ENCODE results near the gene TEX54. TPM values are rescaled to one million over a fixed set of nuclear protein-coding genes. Genes with fewer than 3 reads are reported as not detected.

Gene TEX54
- total and polyA plus RNA-seq, 2 of the 13 experiments (the other 11 are each of a cell fraction or from before 2014, with no cell fraction given), result not detected

DNA sequence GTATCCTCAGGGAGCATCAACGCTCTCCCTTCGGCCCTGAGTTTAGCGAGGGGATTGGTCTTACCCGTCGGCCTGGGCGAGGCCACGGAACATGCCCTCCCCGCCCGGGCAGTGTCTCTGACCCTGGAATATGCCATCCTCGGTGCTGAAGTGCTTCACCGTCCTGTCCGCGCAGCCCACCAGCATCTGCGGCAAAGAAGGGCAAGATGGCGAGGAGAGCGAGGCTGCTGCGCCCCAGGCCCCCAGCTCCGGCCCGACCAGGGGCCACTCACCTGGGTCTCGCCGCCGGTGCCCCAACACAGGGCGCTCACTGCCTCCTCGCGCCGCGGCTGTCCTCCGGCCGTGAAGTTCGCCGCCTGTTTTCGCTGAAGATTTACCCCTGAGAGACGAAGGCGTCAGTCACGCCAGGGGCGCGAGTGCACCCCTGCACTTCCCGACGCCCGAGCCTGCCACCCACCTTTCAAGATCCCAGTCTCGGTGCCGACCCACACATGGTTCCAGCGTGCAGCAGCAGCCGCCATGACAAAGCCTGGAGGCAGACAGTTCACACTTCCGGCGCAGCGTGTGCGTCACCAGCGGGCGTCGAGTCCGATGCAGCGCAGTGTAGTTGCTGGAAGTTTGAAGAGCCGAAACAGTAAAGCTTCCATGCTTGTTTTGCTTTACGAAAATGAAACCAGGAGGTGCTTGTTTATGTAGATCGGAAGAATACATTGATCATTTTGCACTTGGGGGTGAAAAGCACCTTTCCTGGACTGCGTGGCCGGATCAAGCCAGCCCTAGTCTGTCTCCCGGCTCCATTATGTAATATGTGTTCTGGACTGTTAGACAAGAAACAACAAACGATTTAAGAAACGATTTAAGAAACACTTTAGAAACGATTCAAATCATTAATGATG is 6.7 kb upstream of the TEX54 start, which contains the start of gene WDR74 (continued):
- TF ChIP-seq, protein P1, sequence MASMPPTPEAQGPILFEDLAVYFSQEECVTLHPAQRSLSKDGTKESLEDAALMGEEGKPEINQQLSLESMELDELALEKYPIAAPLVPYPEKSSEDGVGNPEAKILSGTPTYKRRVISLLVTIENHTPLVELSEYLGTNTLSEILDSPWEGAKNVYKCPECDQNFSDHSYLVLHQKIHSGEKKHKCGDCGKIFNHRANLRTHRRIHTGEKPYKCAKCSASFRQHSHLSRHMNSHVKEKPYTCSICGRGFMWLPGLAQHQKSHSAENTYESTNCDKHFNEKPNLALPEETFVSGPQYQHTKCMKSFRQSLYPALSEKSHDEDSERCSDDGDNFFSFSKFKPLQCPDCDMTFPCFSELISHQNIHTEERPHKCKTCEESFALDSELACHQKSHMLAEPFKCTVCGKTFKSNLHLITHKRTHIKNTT (CRISPR knock-in tag; IDR thresholded peaks at IDR 0.05), result no peak
- TF ChIP-seq NFIC (IDR thresholded peaks at IDR 0.05; ENCODE audit: low read length) (peak; percentile 32; the same call in 1 of the 2 replicates), RFXANK (CRISPR knock-in tag; IDR thresholded peaks at IDR 0.05) (no peak; the same call in 1 of the 2 replicates), SRSF1 (optimal IDR thresholded peaks at IDR 0.05; ENCODE audit: low read depth, low read length) (no peak), IRX3 (CRISPR knock-in tag; IDR thresholded peaks at IDR 0.05; ENCODE audit: borderline replicate concordance, low read depth) (no peak), ZNF317 (CRISPR knock-in tag; IDR thresholded peaks at IDR 0.05) (peak; percentile 59; the same call in 1 of the 2 replicates), CC2D1A (CRISPR knock-in tag; IDR thresholded peaks at IDR 0.05) (no peak), GABPA (IDR thresholded peaks at IDR 0.05; ENCODE audit: low read depth, low read length) (peak; percentile 83), GABPA (CRISPR knock-in tag; IDR thresholded peaks at IDR 0.05; ENCODE audit: low read depth) (peak; percentile 97), JARID2 (CRISPR knock-in tag; IDR thresholded peaks at IDR 0.05; ENCODE audit: insufficient replicate concordance) (no peak), ZNF720 (CRISPR knock-in tag; IDR thresholded peaks at IDR 0.05) (no peak)
- TF ChIP-seq, protein P2, sequence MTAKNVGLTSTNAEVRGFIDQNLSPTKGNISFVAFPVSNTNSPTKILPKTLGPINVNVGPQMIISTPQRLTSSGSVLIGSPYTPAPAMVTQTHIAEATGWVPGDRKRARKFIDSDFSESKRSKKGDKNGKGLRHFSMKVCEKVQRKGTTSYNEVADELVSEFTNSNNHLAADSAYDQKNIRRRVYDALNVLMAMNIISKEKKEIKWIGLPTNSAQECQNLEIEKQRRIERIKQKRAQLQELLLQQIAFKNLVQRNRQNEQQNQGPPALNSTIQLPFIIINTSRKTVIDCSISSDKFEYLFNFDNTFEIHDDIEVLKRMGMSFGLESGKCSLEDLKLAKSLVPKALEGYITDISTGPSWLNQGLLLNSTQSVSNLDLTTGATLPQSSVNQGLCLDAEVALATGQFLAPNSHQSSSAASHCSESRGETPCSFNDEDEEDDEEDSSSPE (CRISPR knock-in tag; IDR thresholded peaks at IDR 0.05), result peak; percentile 61; the same call in 1 of the 2 replicates
- TF ChIP-seq, protein P3, sequence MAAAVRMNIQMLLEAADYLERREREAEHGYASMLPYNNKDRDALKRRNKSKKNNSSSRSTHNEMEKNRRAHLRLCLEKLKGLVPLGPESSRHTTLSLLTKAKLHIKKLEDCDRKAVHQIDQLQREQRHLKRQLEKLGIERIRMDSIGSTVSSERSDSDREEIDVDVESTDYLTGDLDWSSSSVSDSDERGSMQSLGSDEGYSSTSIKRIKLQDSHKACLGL (CRISPR knock-in tag; IDR thresholded peaks at IDR 0.05), result peak; percentile 99; the same call in 1 of the 2 replicates
- TF ChIP-seq, protein P4, sequence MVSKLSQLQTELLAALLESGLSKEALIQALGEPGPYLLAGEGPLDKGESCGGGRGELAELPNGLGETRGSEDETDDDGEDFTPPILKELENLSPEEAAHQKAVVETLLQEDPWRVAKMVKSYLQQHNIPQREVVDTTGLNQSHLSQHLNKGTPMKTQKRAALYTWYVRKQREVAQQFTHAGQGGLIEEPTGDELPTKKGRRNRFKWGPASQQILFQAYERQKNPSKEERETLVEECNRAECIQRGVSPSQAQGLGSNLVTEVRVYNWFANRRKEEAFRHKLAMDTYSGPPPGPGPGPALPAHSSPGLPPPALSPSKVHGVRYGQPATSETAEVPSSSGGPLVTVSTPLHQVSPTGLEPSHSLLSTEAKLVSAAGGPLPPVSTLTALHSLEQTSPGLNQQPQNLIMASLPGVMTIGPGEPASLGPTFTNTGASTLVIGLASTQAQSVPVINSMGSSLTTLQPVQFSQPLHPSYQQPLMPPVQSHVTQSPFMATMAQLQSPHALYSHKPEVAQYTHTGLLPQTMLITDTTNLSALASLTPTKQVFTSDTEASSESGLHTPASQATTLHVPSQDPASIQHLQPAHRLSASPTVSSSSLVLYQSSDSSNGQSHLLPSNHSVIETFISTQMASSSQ (IDR thresholded peaks at IDR 0.05; ENCODE audit: low read depth), result no peak
- TF ChIP-seq, protein P4 (CRISPR knock-in tag; IDR thresholded peaks at IDR 0.05; ENCODE audit: borderline replicate concordance), result peak; percentile 68
- TF ChIP-seq, protein P5, sequence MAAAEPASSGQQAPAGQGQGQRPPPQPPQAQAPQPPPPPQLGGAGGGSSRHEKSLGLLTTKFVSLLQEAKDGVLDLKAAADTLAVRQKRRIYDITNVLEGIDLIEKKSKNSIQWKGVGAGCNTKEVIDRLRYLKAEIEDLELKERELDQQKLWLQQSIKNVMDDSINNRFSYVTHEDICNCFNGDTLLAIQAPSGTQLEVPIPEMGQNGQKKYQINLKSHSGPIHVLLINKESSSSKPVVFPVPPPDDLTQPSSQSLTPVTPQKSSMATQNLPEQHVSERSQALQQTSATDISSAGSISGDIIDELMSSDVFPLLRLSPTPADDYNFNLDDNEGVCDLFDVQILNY (CRISPR knock-in tag; conservative IDR thresholded peaks at IDR 0.05), result peak; percentile 49; the same call in 1 of the 2 replicates
- TF ChIP-seq, protein P6, sequence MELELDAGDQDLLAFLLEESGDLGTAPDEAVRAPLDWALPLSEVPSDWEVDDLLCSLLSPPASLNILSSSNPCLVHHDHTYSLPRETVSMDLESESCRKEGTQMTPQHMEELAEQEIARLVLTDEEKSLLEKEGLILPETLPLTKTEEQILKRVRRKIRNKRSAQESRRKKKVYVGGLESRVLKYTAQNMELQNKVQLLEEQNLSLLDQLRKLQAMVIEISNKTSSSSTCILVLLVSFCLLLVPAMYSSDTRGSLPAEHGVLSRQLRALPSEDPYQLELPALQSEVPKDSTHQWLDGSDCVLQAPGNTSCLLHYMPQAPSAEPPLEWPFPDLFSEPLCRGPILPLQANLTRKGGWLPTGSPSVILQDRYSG (CRISPR knock-in tag; IDR thresholded peaks at IDR 0.05), result no peak
- TF ChIP-seq, protein P7, sequence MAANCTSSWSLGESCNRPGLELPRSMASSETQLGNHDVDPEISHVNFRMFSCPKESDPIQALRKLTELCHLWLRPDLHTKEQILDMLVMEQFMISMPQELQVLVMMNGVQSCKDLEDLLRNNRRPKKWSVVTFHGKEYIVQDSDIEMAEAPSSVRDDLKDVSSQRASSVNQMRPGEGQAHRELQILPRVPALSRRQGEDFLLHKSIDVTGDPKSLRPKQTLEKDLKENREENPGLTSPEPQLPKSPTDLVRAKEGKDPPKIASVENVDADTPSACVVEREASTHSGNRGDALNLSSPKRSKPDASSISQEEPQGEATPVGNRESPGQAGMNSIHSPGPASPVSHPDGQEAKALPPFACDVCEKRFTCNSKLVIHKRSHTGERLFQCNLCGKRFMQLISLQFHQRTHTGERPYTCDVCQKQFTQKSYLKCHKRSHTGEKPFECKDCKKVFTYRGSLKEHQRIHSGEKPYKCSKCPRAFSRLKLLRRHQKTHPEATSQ (CRISPR knock-in tag; IDR thresholded peaks at IDR 0.05; ENCODE audit: borderline replicate concordance), result no peak; the same call in 1 of the 2 replicates
